ENCODE data around the gene CALCB.

DNA sequence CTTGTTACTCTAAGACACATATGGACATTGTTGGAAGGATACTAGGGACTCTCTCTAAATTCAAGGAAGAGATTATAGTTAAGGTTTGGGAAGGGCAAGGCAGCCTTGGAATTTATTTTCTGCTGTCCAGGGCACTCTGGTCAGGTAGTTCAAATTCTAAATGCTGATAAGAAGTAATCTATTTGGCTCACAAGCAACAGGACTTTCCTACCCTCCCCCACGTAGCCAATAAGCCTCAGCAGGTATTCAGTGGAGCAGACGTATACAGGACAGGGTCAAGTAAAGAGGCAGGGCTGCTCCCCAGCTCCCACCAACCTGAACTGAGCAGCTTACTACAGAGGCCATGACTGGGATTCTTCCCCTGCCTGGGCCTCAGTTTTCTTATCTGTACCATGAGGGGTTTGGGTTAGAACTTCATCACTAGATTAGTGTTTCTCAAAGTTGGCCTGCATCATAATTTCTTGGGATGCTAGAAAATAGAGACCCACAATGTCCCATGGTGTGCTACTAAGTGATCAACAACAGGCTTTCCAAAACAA, 35.3 kb downstream of the CALCB start:
- TF ChIP-seq, protein P1, sequence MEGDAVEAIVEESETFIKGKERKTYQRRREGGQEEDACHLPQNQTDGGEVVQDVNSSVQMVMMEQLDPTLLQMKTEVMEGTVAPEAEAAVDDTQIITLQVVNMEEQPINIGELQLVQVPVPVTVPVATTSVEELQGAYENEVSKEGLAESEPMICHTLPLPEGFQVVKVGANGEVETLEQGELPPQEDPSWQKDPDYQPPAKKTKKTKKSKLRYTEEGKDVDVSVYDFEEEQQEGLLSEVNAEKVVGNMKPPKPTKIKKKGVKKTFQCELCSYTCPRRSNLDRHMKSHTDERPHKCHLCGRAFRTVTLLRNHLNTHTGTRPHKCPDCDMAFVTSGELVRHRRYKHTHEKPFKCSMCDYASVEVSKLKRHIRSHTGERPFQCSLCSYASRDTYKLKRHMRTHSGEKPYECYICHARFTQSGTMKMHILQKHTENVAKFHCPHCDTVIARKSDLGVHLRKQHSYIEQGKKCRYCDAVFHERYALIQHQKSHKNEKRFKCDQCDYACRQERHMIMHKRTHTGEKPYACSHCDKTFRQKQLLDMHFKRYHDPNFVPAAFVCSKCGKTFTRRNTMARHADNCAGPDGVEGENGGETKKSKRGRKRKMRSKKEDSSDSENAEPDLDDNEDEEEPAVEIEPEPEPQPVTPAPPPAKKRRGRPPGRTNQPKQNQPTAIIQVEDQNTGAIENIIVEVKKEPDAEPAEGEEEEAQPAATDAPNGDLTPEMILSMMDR (conservative IDR thresholded peaks at IDR 0.05; ENCODE audit: low read depth, low read length) = no peak
- TF ChIP-seq EZH2 (IDR thresholded peaks at IDR 0.05; ENCODE audit: borderline replicate concordance, low read depth, low read length, poor library complexity, severe bottlenecking) = no peak
